Measurements from ENCODE around the gene CCN6.

CCN6 gene

GRCh38 chr6:112117554-112117953 lies 63.6 kb downstream of the CCN6 start:
- no peak for DNase-seq

DNA sequence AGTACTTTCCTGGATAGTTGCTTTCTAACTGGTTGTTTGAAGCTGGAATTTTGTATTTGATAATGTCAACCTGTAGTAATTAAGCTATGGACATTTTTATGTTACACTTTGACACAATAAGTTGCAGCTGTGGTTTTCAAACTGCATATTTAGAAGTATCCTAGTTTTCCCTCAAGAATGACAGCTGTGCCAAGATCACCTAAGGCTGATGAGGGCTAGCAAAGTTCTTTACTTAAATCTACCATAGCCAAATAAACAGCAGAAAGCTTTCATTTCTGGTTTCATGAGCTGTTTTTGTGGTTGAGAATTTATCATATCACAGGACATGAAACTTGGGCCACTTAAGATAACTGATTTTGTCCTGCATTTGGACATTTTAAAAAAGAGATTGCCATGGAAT lies 64.1 kb downstream of the CCN6 start:
- DNase-seq: no peak
